Measurements from ENCODE around the gene PPM1B. TPM values are rescaled to one million over a fixed set of nuclear protein-coding genes. Genes with fewer than 3 reads are reported as not detected.

PPM1B gene
- total and polyA plus RNA-seq, 9 of the 15 experiments (the other 6 are each of a cell fraction or from before 2014, with no cell fraction given) = 8.9 to 44.0 (median 28.6) TPM

DNA sequence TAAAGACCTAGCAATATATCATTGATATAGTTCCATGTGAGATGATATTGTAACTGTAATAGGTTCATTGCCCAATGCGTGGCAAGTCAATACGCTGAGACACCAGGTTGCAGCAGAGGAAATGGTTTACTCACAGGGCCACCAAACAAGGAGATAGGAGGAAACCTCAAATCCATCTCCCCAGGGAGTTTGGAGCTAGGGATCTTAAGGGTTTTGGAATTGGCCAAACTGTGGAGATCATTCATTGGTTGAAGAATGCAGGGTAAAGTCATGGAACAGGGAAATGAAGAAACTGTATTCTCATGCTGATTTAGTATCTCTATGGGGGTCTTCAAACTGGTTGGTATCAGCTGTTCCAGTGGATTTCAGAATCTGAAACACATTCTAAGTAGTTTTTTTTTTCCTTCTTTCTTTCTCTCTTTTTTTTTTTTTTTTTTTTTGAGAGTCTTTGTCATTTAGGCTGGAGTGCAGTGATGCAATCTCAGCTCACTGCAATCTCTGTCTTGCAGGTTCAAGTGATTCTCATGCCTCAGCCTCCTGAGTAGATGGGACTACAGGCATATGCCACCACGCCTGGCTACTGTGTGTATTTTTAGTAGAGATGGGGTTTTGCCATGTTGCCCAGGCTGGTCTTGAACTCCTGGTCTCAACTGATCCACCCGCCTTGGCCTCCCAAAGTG, 30.7 kb upstream of the PPM1B start:
- no peak overlapping the region for H2AFZ ChIP-seq (ENCODE audit: low read depth, low read length)
- POLR2A ChIA-PET = no interaction called here
- no peak overlapping the region for H3K9ac ChIP-seq (ENCODE audit: insufficient read depth in 1 of 2, low read depth in 2 of 2, low read length in 2 of 2)
- no peaks in the 10 kb centered on the region for H3K9me3 ChIP-seq (replicated peaks; ENCODE audit: control insufficient read depth, insufficient read depth, low read depth, low read length)
- intact Hi-C loops (cut with micrococcal nuclease) (no loop called here), in situ Hi-C loops (cut with MboI) (no loop called here)
- H3K27ac ChIP-seq (ENCODE audit: extremely low read depth, low read depth, low read length) = no peak overlapping the region
- H3K4me1 ChIP-seq (replicated peaks in 1 of 2; ENCODE audit: control insufficient read depth in 2 of 2, insufficient read depth in 2 of 2, low read length in 2 of 2) = no peaks in the 10 kb centered on the region
- no peaks in the 10 kb centered on the region for H4K20me1 ChIP-seq (replicated peaks; ENCODE audit: control insufficient read depth, insufficient read depth, low read length)
- peaks cover 0 to 2% of the 10 kb centered on the region in 2 experiments; a peak in 1 of 5 replicates for H3K27me3 ChIP-seq (ENCODE audit: control insufficient read depth in 2 of 2, insufficient read depth in 2 of 2, low read length in 2 of 2)
- ATAC-seq = no peak
- WGBS (ENCODE audit: insufficient coverage, low coverage, missing lambda C conversion rate) = 5% methylated on average over 4 of the region's 4 CpGs
- no peak for DNase-seq (ENCODE audit: extremely low read depth in 1 of 4, low spot score in 3 of 4)
- no peak overlapping the region for H3K4me3 ChIP-seq
- FAIRE-seq = no peak
- no peaks in the 10 kb centered on the region for H3K9me1 ChIP-seq (ENCODE audit: control insufficient read depth, insufficient read depth, low read length)
- CTCF ChIA-PET (ENCODE audit: low intra/inter-chr PET ratio) = no interaction called here
- no peaks in the 10 kb centered on the region for H3K36me3 ChIP-seq (ENCODE audit: control insufficient read depth, insufficient read depth, low read length)
- BruUV-seq (replicated peaks) = no TSS peak
- no peak overlapping the region for H3K4me2 ChIP-seq (ENCODE audit: insufficient read depth, low read length)
- H3K79me2 ChIP-seq (ENCODE audit: control insufficient read depth, insufficient read depth, low read length) = no peaks in the 10 kb centered on the region
- no peak for TF ChIP-seq ZNF124 (CRISPR knock-in tag; IDR thresholded peaks at IDR 0.05)
- TF ChIP-seq SP2 (IDR thresholded peaks at IDR 0.05; ENCODE audit: extremely low read depth, low read depth, low read length, poor library complexity, severe bottlenecking) = no peak
- TF ChIP-seq MAFG (tag; conservative IDR thresholded peaks at IDR 0.05) = no peak
- 0 out of 2 replicates have a peak, but pooled peaks have one; percentile 10 for TF ChIP-seq CEBPG (CRISPR knock-in tag; IDR thresholded peaks at IDR 0.05)
- TF ChIP-seq CEBPG (tag; conservative IDR thresholded peaks at IDR 0.05 in 1 of 2, IDR thresholded peaks at IDR 0.05 in 1 of 2) = peak; percentile 17 to 61; a peak in 2 of 4 replicates
- TF ChIP-seq FOSL1 (tag; conservative IDR thresholded peaks at IDR 0.05) = no peak
- TF ChIP-seq, protein P1, sequence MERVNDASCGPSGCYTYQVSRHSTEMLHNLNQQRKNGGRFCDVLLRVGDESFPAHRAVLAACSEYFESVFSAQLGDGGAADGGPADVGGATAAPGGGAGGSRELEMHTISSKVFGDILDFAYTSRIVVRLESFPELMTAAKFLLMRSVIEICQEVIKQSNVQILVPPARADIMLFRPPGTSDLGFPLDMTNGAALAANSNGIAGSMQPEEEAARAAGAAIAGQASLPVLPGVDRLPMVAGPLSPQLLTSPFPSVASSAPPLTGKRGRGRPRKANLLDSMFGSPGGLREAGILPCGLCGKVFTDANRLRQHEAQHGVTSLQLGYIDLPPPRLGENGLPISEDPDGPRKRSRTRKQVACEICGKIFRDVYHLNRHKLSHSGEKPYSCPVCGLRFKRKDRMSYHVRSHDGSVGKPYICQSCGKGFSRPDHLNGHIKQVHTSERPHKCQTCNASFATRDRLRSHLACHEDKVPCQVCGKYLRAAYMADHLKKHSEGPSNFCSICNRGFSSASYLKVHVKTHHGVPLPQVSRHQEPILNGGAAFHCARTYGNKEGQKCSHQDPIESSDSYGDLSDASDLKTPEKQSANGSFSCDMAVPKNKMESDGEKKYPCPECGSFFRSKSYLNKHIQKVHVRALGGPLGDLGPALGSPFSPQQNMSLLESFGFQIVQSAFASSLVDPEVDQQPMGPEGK (CRISPR knock-in tag; IDR thresholded peaks at IDR 0.05; ENCODE audit: borderline replicate concordance) = no peak
- no peak for TF ChIP-seq HNRNPUL1 (IDR thresholded peaks at IDR 0.05; ENCODE audit: low read length)
- peak; percentile 21; the same call in 1 of the 2 replicates for TF ChIP-seq CEBPB (tag; IDR thresholded peaks at IDR 0.05)
- TF ChIP-seq SUPT5H (IDR thresholded peaks at IDR 0.05) = no peak
- no peak for TF ChIP-seq CTBP1 (IDR thresholded peaks at IDR 0.05; ENCODE audit: borderline replicate concordance)
- no peak for TF ChIP-seq ETV1 (tag; conservative IDR thresholded peaks at IDR 0.05; ENCODE audit: low read depth)
- no peak for TF ChIP-seq HIVEP1 (CRISPR knock-in tag; IDR thresholded peaks at IDR 0.05)
- TF ChIP-seq, protein P2, sequence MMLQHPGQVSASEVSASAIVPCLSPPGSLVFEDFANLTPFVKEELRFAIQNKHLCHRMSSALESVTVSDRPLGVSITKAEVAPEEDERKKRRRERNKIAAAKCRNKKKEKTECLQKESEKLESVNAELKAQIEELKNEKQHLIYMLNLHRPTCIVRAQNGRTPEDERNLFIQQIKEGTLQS (IDR thresholded peaks at IDR 0.05) = peak; percentile 58
- TF ChIP-seq, protein P2 (CRISPR knock-in tag; conservative IDR thresholded peaks at IDR 0.05) = no peak
- TF ChIP-seq SRSF7 (optimal IDR thresholded peaks at IDR 0.05; ENCODE audit: low read depth, low read length) = no peak

All from K562 (cell line).